Measurements from ENCODE around the gene SMARCD2.

The SMARCD2 gene

GRCh38 chr17:63834431-63835166, 7.9 kb downstream of the SMARCD2 start:
- no peak for TF ChIP-seq ZFX (IDR thresholded peaks at IDR 0.05; ENCODE audit: borderline replicate concordance)
- peak; percentile 93 for TF ChIP-seq CTCF (IDR thresholded peaks at IDR 0.05)
- H3K27ac ChIP-seq = peak overlapping the region; percentile 58

DNA sequence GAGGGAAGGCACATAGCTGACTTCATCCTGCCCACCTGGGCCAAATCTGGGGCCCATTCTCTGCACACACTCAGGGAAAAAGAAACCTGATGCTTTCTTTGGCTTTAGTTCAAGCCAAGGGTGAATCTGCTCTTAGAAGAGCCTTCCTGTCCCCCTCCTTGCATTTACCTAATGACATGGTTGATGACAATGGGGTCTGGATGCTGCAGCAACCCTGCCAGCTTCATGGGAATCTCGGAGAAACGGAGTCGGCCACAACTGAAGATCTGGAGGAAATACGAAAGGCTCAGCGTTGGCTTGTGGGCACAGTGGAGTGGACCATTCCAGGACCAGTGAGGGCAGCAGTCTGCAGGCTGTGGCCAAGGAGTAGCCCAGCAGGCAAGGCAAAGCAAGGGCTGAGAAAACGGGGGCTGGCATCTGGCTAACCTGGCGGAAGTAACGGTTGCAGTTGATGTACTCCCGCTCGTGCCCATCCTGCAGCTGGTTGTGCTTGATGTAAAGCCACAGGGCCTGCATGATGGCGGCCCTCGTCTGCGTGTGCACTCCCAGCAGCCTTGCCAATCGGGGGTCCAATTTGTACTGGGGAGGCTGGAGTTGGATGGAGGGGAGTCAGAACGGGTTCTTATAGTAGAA, 8.6 kb downstream of the SMARCD2 start:
- H3K27ac ChIP-seq = peak overlapping the region; percentile 58

DNA sequence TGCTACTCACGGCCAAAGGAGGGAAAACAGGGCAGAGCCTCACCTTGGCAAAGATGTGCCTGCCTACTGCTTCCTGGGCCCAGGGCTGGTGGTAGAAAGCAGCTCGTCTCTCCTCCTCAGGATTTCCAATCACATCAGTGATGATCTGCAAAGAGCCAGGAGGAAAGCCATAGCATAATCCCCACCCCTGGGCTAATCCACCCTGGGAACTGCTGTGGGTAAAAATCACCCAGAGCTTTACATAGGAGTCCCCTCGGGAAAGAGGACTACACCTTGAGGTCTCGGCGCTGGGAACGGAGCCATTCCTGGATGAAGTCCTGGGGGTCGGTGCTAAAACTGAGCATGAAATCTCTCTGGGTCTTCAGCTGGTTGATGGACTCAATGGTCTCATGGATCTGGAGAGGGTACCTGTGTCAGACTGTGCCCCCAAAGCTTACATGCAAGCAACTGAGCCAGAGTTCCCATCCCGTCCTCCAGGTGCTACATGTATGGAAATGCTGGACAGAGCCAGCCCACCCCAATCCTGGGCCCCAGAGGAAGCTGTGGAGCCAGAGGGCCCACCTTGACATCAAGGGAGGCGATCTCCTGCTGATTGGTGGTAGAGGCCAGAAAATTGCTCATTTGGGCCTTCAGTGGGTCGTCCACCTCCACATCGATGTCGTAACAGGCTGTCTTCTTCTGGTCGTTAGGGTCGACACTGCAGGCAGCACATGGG, 9.3 kb downstream of the SMARCD2 start:
- H3K27ac ChIP-seq = peak overlapping the region; percentile 58
- no peak for TF ChIP-seq ZFX (IDR thresholded peaks at IDR 0.05; ENCODE audit: borderline replicate concordance)
- TF ChIP-seq CTCF (IDR thresholded peaks at IDR 0.05) = no peak

More for the DNA sequence above, 8.6 kb downstream of the SMARCD2 start:
- TF ChIP-seq ZFX (IDR thresholded peaks at IDR 0.05; ENCODE audit: borderline replicate concordance) (no peak), CTCF (IDR thresholded peaks at IDR 0.05) (no peak)

GRCh38 chr17:63832455-63832854, 10.0 kb downstream of the SMARCD2 start:
- H3K27ac ChIP-seq = peak overlapping the region; percentile 58

GRCh38 chr17:63832014-63832413, 10.5 kb downstream of the SMARCD2 start:
- H3K27ac ChIP-seq = peak overlapping the region; percentile 58
- TF ChIP-seq CTCF (IDR thresholded peaks at IDR 0.05) (no peak), ZFX (IDR thresholded peaks at IDR 0.05; ENCODE audit: borderline replicate concordance) (no peak)

More at GRCh38 chr17:63832455-63832854, 10.0 kb downstream of the SMARCD2 start:
- TF ChIP-seq ZFX (IDR thresholded peaks at IDR 0.05; ENCODE audit: borderline replicate concordance) = no peak
- TF ChIP-seq CTCF (IDR thresholded peaks at IDR 0.05) = no peak

- no peak for TF ChIP-seq CTCF (IDR thresholded peaks at IDR 0.05)
- TF ChIP-seq ZFX (IDR thresholded peaks at IDR 0.05; ENCODE audit: borderline replicate concordance) = no peak
- H3K27ac ChIP-seq = peak overlapping the region; percentile 58
Observed at GRCh38 chr17:63831505-63831904, 11.0 kb downstream of the SMARCD2 start.
